ENCODE measurements around the gene TMEM107.

DNA sequence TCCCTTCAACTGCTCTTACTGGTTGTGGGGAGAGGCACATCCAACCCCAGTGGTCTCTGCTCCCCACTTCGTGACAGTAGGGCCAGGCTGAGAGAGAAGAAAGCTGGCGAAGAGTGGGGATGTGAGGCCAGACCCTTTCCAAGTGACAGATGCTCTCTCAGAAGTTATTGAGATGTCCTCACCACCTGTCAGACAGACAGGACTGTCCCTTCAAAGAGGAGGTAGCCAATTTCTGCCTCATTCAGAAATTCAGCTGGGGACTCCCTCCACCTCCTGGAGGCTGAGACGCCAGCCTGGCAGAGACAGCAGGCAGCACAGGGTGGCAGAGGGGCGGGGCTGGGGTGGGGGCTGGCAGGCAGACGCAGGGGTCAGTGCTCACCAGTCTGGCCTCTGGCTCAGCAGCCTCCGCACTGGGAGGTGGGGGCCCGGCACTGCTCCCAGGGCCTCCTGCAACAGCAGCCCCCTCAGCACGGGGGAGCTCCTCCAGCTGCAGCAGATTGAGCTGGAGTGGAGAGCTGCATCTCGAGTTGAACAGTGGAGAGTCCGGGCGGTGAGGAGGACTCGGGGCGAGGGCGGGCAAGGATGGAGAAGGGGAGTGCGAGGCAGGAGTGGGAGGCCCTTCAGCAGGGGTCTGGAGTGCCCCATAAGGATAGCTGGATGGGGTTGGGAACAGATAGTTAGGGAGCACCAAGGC, 33.1 kb downstream of the TMEM107 start:
- TF ChIP-seq POLR2A (IDR thresholded peaks at IDR 0.05) (no peak), CTCF (IDR thresholded peaks at IDR 0.05) (no peak)

Data from lower leg skin (tissue), 3 donors.